Tibial nerve (tissue), 4 donors: Measurements from ENCODE around the gene PRKAG2.

ENCODE experiments used
- CTCF ChIP-seq, 5 experiments: fragments of 200-600 bp in 3 of 5; fragments of 450-650 bp in 2 of 5; sonication (generic) in 3 of 5; IDR thresholded peaks; one replicate each; pipeline ENCODE4 v1.5.1; 2016 to 2019; ENCODE audit warnings: antibody characterized with exemption in 5 of 5, mild to moderate bottlenecking in 3 of 5, moderate library complexity in 2 of 5
- EP300 ChIP-seq, 2 donors: sonication (generic); formaldehyde crosslinking; IDR thresholded peaks; one replicate each; pipeline ENCODE4 v1.6.1; 2017; ENCODE audit warnings: antibody characterized with exemption in 2 of 2, mild to moderate bottlenecking in 1 of 2
- POLR2A ChIP-seq, 2 donors: fragments of 450-650 bp; IDR thresholded peaks; one replicate each; pipeline ENCODE4 v1.6.1; 2017; ENCODE audit warnings: antibody characterized with exemption in 2 of 2, mild to moderate bottlenecking in 2 of 2, moderate library complexity in 2 of 2

DNA sequence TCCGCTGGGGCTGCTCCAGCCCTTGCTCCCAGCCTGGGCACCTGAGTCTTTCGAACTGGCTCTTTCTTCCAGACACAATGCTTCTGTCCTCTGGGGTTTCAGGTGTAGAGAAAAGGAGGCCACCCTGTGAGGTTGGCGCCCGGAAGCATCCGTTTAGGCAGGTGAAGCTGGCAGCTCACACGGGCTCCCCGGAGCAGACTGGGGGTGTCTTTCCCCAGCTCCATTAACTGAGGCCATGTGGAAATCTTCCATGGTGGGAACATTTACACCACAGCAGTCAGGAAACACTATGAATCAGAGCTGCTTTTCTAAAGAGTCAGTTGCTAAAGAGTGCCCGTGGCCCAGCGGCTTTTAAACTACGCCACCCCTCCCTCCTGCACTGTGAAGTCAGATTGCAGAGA is 29.2 kb downstream of the PRKAG2 start:
- TF ChIP-seq CTCF (IDR thresholded peaks at IDR 0.05) (no peak), POLR2A (IDR thresholded peaks at IDR 0.05) (no peak), EP300 (IDR thresholded peaks at IDR 0.05) (no peak)
